Lower leg skin (tissue), 4 donors: Measurements from ENCODE around the gene BCAR3. TPM values are rescaled to one million over a fixed set of nuclear protein-coding genes. Genes with fewer than 3 reads are reported as not detected.

Experiments
- DNase-seq, 2 donors: peaks; one replicate each; pipeline ENCODE4 v3.0.0-alpha.2; 2019; ENCODE audit warnings: low spot score in 2 of 2
- H3K4me3 ChIP-seq: fragments of 200-600 bp; sonication (generic); 2 replicates; pipeline ENCODE4 v1.5.1; 2017; ENCODE audit warnings: mild to moderate bottlenecking, low read depth; ENCODE audit not compliant: poor library complexity, severe bottlenecking
- CTCF ChIP-seq, 3 donors: fragments of 450-650 bp; IDR thresholded peaks; one replicate each; pipeline ENCODE4 v1.5.1; 2016; ENCODE audit warnings: antibody characterized with exemption in 3 of 3, mild to moderate bottlenecking in 3 of 3, moderate library complexity in 2 of 3
- POLR2A ChIP-seq, 2 donors: fragments of 450-650 bp; IDR thresholded peaks; one replicate each; pipeline ENCODE4 v1.6.1; 2016 to 2017; ENCODE audit warnings: antibody characterized with exemption in 2 of 2, mild to moderate bottlenecking in 1 of 2, moderate library complexity in 1 of 2
- WGBS, 2 donors: methylation state at CpG; one replicate each; pipeline ENCODE4 v1.1.5; 2018; 5-methylcytosine and 5-hydroxymethylcytosine counted together
- intact Hi-C: fragments of 100-400 bp; cut with DNase I; formaldehyde crosslinking; loops from one replicate; pipeline ENCODE4 v1.15.0; 2023; ENCODE audit warnings: low total_unique reads
- total RNA-seq, 4 donors: library from RNA; depleted of rRNA; stranded (reverse); fragments of >200 nt; gene quantifications; one replicate each; pipeline ENCODE4 v1.1.0, GENCODE V29; 2016

BCAR3 gene
- 10 to 100 TPM; 41.8 to 57.5 (median 45.8) TPM for total RNA-seq

GRCh38 chr1:93681101-93681988 is at the start of gene BCAR3:
Gene BCAR3 (minus strand): TSS chr1:93681837. CDS start chr1:93674930, 6,907 bp downstream.
- peak within 1 kb of the TSS; percentile 55 for H3K4me3 ChIP-seq
- TF ChIP-seq CTCF (IDR thresholded peaks at IDR 0.05) = no peak
- TF ChIP-seq POLR2A (IDR thresholded peaks at IDR 0.05) = no peak
- DNase-seq = peak in 1 of 2 donors; percentile 93
- 1% methylated on average over 41 to 90 of the region's 105 CpGs for WGBS, 2 donors
- intact Hi-C loops = no loop called here

- DNase-seq = peak in 1 of 2 donors; percentile 61
- no peak for TF ChIP-seq POLR2A (IDR thresholded peaks at IDR 0.05)
- TF ChIP-seq CTCF (IDR thresholded peaks at IDR 0.05) = no peak
- intact Hi-C loops = no loop called here
- H3K4me3 ChIP-seq = no peak overlapping the region
- WGBS, 2 donors = 48 to 58% methylated on average over 2 of the region's 2 CpGs
Observed at GRCh38 chr1:93730621-93731020, 49.0 kb upstream of the BCAR3 start.

GRCh38 chr1:93729906-93730305 is 48.3 kb upstream of the BCAR3 start:
- no peak for DNase-seq
- intact Hi-C loops = no loop called here
- TF ChIP-seq POLR2A (IDR thresholded peaks at IDR 0.05) = no peak
- no peak for TF ChIP-seq CTCF (IDR thresholded peaks at IDR 0.05)
- H3K4me3 ChIP-seq = no peak overlapping the region
- WGBS, 2 donors = 76 to 86% methylated on average over 4 of the region's 4 CpGs

- intact Hi-C loops = no loop called here
- no peak overlapping the region for H3K4me3 ChIP-seq
- TF ChIP-seq POLR2A (IDR thresholded peaks at IDR 0.05) = no peak
- TF ChIP-seq CTCF (IDR thresholded peaks at IDR 0.05) = no peak
- DNase-seq = no peak
- 72 to 76% methylated on average over 4 of the region's 4 CpGs for WGBS, 2 donors
Observed at GRCh38 chr1:93729502-93729901, 47.9 kb upstream of the BCAR3 start.

GRCh38 chr1:93728480-93729131 is 47.0 kb upstream of the BCAR3 start:
- DNase-seq = peak in 1 of 2 donors; percentile 77
- WGBS, 2 donors = 58 to 72% methylated on average over 13 of the region's 13 CpGs
- H3K4me3 ChIP-seq = no peak overlapping the region
- intact Hi-C loops = no loop called here
- TF ChIP-seq POLR2A (IDR thresholded peaks at IDR 0.05) (no peak), CTCF (IDR thresholded peaks at IDR 0.05) (no peak)
